Fibroblast of lung (primary cell): ENCODE measurements around the gene IGFL1. TPM values are rescaled to one million over a fixed set of nuclear protein-coding genes. Genes with fewer than 3 reads are reported as not detected.
"Not testable (repeated sequence)": the region's sequence is repeated elsewhere in the genome, so short reads cannot be mapped to it uniquely, and the experiment has no call there.

Source experiments
- DNase-seq, 2 donors: peaks; one replicate each; pipeline versions ENCODE4 v3.0.0 to v3.0.0-alpha.2; 2010; ENCODE audit warnings: low read depth in 2 of 2
- H2AFZ ChIP-seq: 2 replicates; pipeline ENCODE4 v1.5.1; 2012; ENCODE audit warnings: low read length, control low read depth, inconsistent platforms
- H3K27ac ChIP-seq: 2 replicates; pipeline ENCODE4 v1.5.1; 2011; ENCODE audit warnings: low read length, control low read depth; ENCODE audit not compliant: insufficient read depth
- H3K27me3 ChIP-seq: 2 replicates; pipeline ENCODE4 v1.5.1; 2011; ENCODE audit warnings: mild to moderate bottlenecking, low read length; ENCODE audit not compliant: control insufficient read depth, insufficient read depth
- H3K36me3 ChIP-seq: 2 replicates; pipeline ENCODE4 v1.5.1; 2011; ENCODE audit warnings: low read length; ENCODE audit not compliant: control insufficient read depth, insufficient read depth
- H3K4me1 ChIP-seq: 2 replicates; pipeline ENCODE4 v1.5.1; 2011; ENCODE audit warnings: low read length; ENCODE audit not compliant: control insufficient read depth, insufficient read depth; ENCODE audit errors: extremely low read depth
- H3K4me2 ChIP-seq: 2 replicates; pipeline ENCODE4 v1.5.1; 2011; ENCODE audit warnings: low read length, control low read depth; ENCODE audit not compliant: insufficient read depth; ENCODE audit errors: extremely low read depth
- H3K4me3 ChIP-seq, 4 experiments: fragments of 200-600 bp in 1 of 4; sonication (generic) in 1 of 4; replicated peaks in 1 of 4; 2 replicates each; pipeline ENCODE4 v1.5.1; 2011 to 2016; ENCODE audit warnings: low read length in 4 of 4, low read depth in 3 of 4, mild to moderate bottlenecking in 3 of 4, control low read depth in 2 of 4, inconsistent platforms in 1 of 4, mixed read lengths in 1 of 4; ENCODE audit not compliant: insufficient read depth in 1 of 4; ENCODE audit errors: control extremely low read depth in 1 of 4
- H3K79me2 ChIP-seq: 2 replicates; pipeline ENCODE4 v1.5.1; 2012; ENCODE audit warnings: mild to moderate bottlenecking, low read length, inconsistent platforms; ENCODE audit not compliant: control insufficient read depth, insufficient read depth
- H3K9ac ChIP-seq: 2 replicates; pipeline ENCODE4 v1.5.1; 2011; ENCODE audit warnings: mild to moderate bottlenecking, low read length, control low read depth; ENCODE audit not compliant: insufficient read depth
- H3K9me3 ChIP-seq: 2 replicates; pipeline ENCODE4 v1.5.1; 2012; ENCODE audit warnings: low read depth, low read length; ENCODE audit not compliant: control insufficient read depth, insufficient read depth
- H4K20me1 ChIP-seq: 2 replicates; pipeline ENCODE4 v1.5.1; 2011; ENCODE audit warnings: low read length; ENCODE audit not compliant: control insufficient read depth, insufficient read depth; ENCODE audit errors: extremely low read depth
- EZH2 ChIP-seq: IDR thresholded peaks from 2 replicates; pipeline ENCODE4 v1.5.1; 2012; ENCODE audit warnings: low read length, control low read depth, mild to moderate bottlenecking; ENCODE audit errors: missing control alignments
- polyA plus RNA-seq, 2 donors: library from polyadenylated mRNA; depleted of rRNA in 1 of 2; stranded (reverse) in 1 of 2; unstranded in 1 of 2; fragments of >200 nt; gene quantifications; 2 replicates each; pipeline ENCODE4 v1.2.1, GENCODE V29; 2011 to 2012; ENCODE audit warnings: missing spikeins in 1 of 2
- total RNA-seq: library from RNA; depleted of rRNA; stranded (reverse); fragments of >200 nt; gene quantifications from 2 replicates; pipeline ENCODE4 v1.2.1, GENCODE V29; 2014
- TF ChIP-seq, protein P1 (sequence below), 2 donors: IDR thresholded peaks in 1 of 2; conservative IDR thresholded peaks in 1 of 2; 1 replicate in 1 of 2; 2 replicates in 1 of 2; pipeline ENCODE4 v1.5.1; 2011 to 2012; ENCODE audit warnings: low read length in 2 of 2, control low read depth in 1 of 2, inconsistent platforms in 1 of 2, low read depth in 1 of 2, mild to moderate bottlenecking in 1 of 2

IGFL1 gene
- total and polyA plus RNA-seq, 2 donors (not counting 1 experiment from before 2014, with no cell fraction given), result not detected

DNA sequence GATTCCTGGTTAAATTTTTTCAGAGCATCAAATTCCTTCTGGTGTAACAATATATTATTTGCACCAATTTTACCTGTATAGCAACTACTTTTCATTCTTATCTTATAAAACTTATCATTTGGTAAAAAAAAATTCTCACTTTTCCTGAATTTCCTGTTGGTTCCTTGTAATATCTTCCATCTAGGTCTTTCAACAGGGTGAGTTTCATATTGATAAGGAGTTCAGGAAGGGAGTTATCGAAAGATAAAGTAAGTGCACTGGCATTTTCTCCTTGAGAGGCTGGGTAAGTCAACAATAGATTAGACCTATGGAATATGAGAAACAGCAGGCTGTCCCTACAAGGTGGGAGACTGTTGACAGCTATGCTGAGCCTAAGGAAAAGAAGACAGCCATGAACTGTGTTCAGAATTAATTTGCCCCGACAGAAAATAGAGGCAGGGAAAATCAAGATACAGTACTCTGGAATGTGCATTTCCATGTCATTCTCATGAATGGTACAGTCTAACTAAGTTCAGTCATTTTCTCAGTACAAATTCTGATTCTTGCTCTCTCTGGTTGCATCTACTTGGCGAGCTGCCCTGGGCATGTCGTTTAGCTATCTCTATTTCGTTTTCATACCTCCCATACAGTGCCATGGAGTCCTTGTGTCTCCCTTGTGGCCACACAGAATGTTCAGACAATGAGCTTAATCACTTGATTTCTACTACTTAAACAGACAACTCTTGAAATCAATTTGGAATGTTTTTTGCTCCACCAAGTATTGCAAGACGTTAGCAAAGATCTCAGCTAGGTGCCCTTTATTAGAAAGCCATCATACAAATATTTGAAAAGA is 9.9 kb downstream of the IGFL1 start:
- DNase-seq, result no peak
- Histone ChIP-seq H3K9ac (no peak overlapping the region), H4K20me1 (no peaks in the 10 kb centered on the region), H3K27me3 (no peaks in the 10 kb centered on the region), H3K4me2 (no peak overlapping the region), H3K9me3 (no peaks in the 10 kb centered on the region), H3K4me1 (no peaks in the 10 kb centered on the region), H3K4me3 (no peak overlapping the region), H2AFZ (no peak overlapping the region), H3K79me2 (no peaks in the 10 kb centered on the region), H3K27ac (no peak overlapping the region), H3K36me3 (no peaks in the 10 kb centered on the region)
- TF ChIP-seq, protein P1, sequence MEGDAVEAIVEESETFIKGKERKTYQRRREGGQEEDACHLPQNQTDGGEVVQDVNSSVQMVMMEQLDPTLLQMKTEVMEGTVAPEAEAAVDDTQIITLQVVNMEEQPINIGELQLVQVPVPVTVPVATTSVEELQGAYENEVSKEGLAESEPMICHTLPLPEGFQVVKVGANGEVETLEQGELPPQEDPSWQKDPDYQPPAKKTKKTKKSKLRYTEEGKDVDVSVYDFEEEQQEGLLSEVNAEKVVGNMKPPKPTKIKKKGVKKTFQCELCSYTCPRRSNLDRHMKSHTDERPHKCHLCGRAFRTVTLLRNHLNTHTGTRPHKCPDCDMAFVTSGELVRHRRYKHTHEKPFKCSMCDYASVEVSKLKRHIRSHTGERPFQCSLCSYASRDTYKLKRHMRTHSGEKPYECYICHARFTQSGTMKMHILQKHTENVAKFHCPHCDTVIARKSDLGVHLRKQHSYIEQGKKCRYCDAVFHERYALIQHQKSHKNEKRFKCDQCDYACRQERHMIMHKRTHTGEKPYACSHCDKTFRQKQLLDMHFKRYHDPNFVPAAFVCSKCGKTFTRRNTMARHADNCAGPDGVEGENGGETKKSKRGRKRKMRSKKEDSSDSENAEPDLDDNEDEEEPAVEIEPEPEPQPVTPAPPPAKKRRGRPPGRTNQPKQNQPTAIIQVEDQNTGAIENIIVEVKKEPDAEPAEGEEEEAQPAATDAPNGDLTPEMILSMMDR (conservative IDR thresholded peaks at IDR 0.05 in 1 of 2, IDR thresholded peaks at IDR 0.05 in 1 of 2; ENCODE audit: low read depth in 1 of 2, low read length in 2 of 2), result no peak
- TF ChIP-seq EZH2, result no peak

DNA sequence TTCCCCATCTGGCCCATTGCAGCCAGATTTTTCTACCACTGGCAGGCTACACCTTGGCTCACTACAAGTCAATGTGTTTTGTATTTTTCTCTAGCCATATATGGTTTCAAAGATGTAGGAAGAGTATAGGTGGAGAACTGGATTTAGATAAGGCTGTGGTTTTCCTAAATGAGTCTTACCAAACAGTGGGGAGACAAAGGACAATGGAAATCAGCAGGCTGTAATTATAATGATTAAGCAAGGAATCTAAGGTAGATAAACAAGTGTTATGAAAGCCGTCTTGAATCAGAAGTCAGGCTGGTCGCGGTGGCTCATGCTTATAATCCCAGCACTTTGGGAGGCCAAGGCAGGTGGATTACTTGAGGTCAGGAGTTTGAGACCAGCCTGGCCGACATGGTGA is 11.2 kb downstream of the IGFL1 start:
- Histone ChIP-seq H3K9me3 (no peaks in the 10 kb centered on the region), H3K27me3 (no peaks in the 10 kb centered on the region), H3K4me1 (no peaks in the 10 kb centered on the region), H4K20me1 (no peaks in the 10 kb centered on the region), H2AFZ (no peak overlapping the region), H3K27ac (no peak overlapping the region), H3K4me2 (no peak overlapping the region), H3K36me3 (no peaks in the 10 kb centered on the region), H3K79me2 (no peaks in the 10 kb centered on the region), H3K9ac (no peak overlapping the region), H3K4me3 (no peak overlapping the region)
- DNase-seq, result no peak
- no peak for TF ChIP-seq EZH2
- TF ChIP-seq, protein P1 (conservative IDR thresholded peaks at IDR 0.05 in 1 of 2, IDR thresholded peaks at IDR 0.05 in 1 of 2; ENCODE audit: low read depth in 1 of 2, low read length in 2 of 2), result no peak

DNA sequence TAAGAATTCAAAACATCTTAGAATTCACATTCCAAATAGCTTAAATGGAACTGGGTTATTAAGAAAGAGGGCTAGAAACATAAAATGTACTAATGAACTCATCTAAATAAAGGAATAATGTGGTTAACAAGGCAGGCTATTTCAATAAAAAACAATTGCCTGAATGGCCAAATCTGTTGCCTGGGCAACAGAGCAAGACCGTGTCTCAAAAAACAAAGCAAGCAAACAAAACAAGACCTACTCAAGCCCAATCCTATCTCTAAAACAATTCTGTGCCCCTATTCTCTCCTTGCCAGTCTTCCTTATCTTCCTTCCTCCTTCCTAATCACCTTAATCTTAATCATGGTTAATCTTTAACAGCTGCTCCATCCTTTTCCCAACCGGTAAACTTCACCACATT is 12.1 kb downstream of the IGFL1 start:
- DNase-seq, result no peak
- no peak overlapping the region for H3K4me2 ChIP-seq
- no peaks in the 10 kb centered on the region for H3K36me3 ChIP-seq
- no peaks in the 10 kb centered on the region for H3K27me3 ChIP-seq
- H3K27ac ChIP-seq, result no peak overlapping the region
- H3K79me2 ChIP-seq, result no peaks in the 10 kb centered on the region
- H4K20me1 ChIP-seq, result no peaks in the 10 kb centered on the region
- H3K4me3 ChIP-seq, result no peak overlapping the region
- no peaks in the 10 kb centered on the region for H3K9me3 ChIP-seq
- H3K9ac ChIP-seq, result no peak overlapping the region
- no peak overlapping the region for H2AFZ ChIP-seq
- no peak for TF ChIP-seq EZH2
- TF ChIP-seq, protein P1 (conservative IDR thresholded peaks at IDR 0.05 in 1 of 2, IDR thresholded peaks at IDR 0.05 in 1 of 2; ENCODE audit: low read depth in 1 of 2, low read length in 2 of 2), result no peak
- H3K4me1 ChIP-seq, result no peaks in the 10 kb centered on the region

- not testable (repeated sequence) for H3K36me3 ChIP-seq, H3K79me2 ChIP-seq, H3K9ac ChIP-seq, H3K4me2 ChIP-seq, H2AFZ ChIP-seq, H3K9me3 ChIP-seq, H3K27ac ChIP-seq, H3K4me1 ChIP-seq, H4K20me1 ChIP-seq, H3K4me3 ChIP-seq, DNase-seq, H3K27me3 ChIP-seq
These were observed 13.6 kb downstream of the IGFL1 start for GRCh38 chr19:46243081-46243654.
